Retinal pigment epithelial cell (primary cell): ENCODE data around the gene CAMKV.
A peak's percentile ranks its signal among the peaks of the same experiment; 100 is the strongest.

Experiments used
- DNase-seq: peaks from one replicate; pipeline ENCODE4 v3.0.0-alpha.2; 2010; ENCODE audit warnings: low read depth
- H3K4me3 ChIP-seq: 2 replicates; pipeline ENCODE4 v1.5.1; 2011; ENCODE audit warnings: mild to moderate bottlenecking, low read length, control low read depth, moderate library complexity
- TF ChIP-seq, protein P1 (sequence below): conservative IDR thresholded peaks from 2 replicates; pipeline ENCODE4 v1.5.1; 2011; ENCODE audit warnings: low read depth, low read length, control low read depth, inconsistent platforms

CAMKV gene

DNA sequence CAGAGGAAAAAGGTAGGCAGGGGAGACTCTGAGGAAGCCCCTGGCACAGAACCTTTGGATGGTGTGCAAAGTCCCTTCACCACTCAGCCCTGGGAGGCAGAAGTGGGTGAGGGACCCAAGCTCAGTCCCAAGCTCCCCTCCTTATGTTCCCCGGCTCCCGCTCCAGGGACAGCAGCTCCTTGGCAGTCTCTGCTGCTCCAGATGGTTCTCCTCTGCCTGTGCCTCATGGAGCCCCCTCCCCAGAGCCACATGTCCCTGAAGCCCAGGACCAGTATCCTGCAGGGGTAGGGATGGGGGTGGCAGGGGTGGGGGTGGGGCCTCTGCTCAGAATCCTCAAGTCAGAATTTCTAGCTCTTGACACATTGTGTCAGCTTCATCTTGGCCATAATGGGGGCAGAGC lies 8.0 kb upstream of the CAMKV start:
- H3K4me3 ChIP-seq = no peak overlapping the region
- TF ChIP-seq, protein P1, sequence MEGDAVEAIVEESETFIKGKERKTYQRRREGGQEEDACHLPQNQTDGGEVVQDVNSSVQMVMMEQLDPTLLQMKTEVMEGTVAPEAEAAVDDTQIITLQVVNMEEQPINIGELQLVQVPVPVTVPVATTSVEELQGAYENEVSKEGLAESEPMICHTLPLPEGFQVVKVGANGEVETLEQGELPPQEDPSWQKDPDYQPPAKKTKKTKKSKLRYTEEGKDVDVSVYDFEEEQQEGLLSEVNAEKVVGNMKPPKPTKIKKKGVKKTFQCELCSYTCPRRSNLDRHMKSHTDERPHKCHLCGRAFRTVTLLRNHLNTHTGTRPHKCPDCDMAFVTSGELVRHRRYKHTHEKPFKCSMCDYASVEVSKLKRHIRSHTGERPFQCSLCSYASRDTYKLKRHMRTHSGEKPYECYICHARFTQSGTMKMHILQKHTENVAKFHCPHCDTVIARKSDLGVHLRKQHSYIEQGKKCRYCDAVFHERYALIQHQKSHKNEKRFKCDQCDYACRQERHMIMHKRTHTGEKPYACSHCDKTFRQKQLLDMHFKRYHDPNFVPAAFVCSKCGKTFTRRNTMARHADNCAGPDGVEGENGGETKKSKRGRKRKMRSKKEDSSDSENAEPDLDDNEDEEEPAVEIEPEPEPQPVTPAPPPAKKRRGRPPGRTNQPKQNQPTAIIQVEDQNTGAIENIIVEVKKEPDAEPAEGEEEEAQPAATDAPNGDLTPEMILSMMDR = no peak
- no peak for DNase-seq

DNA sequence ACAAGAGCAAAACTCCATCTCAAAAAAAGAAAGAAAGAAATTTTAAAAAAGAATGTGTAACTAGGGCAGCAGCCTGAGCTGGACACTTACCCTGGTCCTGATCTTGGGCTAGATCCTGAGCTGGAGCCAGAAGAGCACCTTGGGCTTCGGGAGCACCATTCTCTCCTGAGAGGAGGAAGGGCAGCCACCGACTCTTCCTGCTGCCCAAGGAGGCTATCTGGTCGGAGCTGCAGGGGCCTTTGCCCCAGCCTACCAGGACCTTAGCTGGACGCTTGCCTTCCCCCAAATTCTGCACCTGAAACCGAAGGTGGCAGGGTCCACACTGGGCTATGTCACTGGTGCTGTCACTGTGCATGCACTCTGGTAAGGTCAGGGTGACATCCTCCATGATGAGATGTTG lies 6.9 kb upstream of the CAMKV start:
- TF ChIP-seq, protein P1 = no peak
- H3K4me3 ChIP-seq = no peak overlapping the region
- DNase-seq = no peak

DNA sequence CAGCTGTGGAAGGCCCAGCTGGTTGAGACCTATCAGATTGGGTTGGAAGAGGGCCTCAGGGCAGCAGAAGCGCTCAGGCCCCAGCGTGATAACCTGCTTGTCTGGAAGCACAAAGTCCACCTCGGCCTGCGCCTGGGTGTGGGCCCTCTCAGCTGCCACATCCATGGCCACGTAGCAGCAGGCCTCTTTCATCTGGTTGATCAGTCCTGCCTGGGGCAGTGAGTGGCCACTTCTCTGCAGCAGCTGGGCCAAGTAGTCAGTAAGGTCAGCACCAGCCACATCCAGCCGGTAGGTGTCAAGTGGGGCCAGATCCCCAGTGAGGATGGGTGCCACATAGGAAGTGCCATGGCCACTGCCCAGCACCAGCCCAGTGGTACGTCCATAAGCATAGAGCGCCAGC lies 3.9 kb upstream of the CAMKV start:
- no peak overlapping the region for H3K4me3 ChIP-seq
- DNase-seq = no peak
- TF ChIP-seq, protein P1 = no peak

DNA sequence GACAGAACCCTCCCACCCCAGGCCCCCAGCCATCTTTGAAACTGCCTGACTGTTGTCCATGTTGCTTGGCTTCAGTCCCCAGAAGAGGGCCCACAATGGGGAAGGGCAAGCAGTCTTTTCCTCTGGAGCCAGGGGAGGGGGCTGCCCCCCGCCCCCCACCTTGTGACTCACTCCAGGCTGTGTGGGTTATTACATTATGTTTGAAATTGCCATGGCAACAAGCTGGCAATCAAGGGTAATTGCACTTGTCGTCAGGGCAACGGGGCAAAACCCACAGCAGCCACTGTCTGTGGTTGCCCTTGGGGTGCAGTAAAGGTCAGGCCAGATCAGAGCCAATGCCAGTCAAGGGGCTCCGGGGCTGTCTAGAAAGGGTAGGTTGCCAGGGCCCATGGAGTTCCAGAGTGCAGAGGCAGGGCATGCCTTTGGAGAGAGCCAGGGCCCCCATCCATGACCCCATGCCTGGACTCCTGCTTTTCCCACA lies 3.1 kb upstream of the CAMKV start:
- DNase-seq = peak; percentile 39
- TF ChIP-seq, protein P1 = no peak

DNA sequence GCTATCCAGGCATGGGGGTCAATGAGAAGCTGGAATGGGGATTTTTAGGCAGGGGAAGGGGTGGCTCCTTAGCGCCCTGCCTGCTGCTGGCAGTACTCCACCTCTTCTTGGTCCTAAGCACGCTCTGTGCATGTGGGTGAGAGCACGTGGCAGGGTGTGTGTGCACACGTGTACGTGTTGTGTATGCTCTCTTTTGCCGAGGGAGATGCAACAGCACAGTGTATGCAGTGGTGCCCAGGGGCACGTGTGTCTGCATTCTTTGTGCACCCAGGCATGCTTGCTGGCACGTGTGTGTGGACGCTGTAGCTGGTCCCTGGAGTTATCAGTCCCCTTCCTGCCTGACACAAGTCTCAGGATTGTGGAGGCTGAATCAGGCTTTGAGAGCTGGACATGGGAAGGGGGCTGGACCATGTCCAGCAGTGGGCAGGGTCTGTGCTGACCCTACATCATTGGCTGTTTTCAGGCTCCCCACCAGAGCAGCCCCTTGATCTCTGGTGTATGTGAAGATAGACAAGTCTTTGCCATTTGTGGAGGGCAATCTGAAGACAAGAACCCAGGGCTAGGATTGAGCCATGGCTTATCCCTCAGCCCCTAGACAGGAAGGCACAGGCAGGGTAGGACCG lies 1.9 kb upstream of the CAMKV start:
- DNase-seq = no peak
- TF ChIP-seq, protein P1 = no peak

More for the DNA sequence above, 3.1 kb upstream of the CAMKV start:
- H3K4me3 ChIP-seq = no peak overlapping the region

DNA sequence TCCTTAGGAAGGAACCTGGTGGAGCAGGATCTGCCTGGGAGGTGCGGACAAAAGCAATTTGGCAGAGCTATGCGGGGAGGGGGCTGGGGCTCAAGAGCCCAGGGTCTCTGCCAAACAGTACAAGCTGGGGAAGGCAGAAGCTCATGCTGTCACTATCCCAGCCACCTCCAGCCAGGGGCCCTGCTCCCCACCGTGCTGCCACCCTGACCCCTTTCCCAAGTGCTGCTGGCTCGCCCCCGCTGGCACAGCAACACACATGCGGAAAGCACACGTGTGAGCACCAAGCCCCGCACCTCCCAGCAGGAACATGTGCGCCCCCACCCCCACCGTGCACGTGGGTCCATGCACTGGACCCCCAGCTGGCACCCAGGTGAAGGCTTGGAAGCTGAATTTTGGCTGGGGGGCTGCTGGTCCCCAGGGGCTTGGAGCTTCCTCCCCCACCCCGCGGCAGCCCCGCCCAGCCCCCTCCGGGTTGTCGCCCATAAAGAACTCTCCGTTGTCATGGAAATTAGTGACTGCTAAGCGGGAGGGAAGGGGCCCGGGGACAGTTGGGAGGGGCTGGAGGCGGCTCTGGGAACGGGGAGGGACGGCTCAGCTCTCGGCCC lies 742 bp downstream of the CAMKV start:
- peak overlapping the region; percentile 12 for H3K4me3 ChIP-seq
- TF ChIP-seq, protein P1 = no peak

More for the DNA sequence above, 1.9 kb upstream of the CAMKV start:
- no peak overlapping the region for H3K4me3 ChIP-seq

DNA sequence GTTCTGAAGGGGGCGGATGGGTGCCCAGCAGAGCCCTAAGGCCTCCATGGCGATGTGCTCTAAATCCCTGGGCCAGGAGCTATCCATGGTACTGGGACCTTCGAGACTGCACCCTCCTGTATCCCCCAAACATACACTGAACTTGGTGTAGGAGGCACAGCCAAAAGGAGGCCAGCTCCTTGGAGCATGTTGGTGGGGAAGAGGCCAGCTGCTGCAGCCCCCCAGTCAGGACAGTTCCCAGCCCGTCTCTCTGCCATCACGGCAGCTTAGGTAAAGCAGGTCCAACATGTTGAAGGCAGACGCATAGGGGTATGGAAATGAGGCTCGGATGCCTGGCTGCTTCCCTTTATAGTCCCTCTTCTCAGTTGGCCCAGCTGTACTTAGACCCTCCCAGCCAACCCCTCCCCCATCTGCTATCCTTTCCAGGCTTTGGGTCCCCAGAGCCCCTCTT lies 1.8 kb downstream of the CAMKV start:
- TF ChIP-seq, protein P1 = no peak
- no peak overlapping the region for H3K4me3 ChIP-seq
- no peak for DNase-seq

More for the DNA sequence above, 742 bp downstream of the CAMKV start:
- no peak for DNase-seq
